HepG2 (cell line): ENCODE data around the gene CRHR1. TPM values are rescaled to one million over a fixed set of nuclear protein-coding genes. Genes with fewer than 3 reads are reported as not detected.
A peak's percentile ranks its signal among the peaks of the same experiment; 100 is the strongest.

Experiments used
- BCLAF1 ChIP-seq: fragments of 450-650 bp; IDR thresholded peaks from 2 replicates; pipeline ENCODE4 v1.6.1; 2017; ENCODE audit warnings: mild to moderate bottlenecking
- CERS6 ChIP-seq: sonication (generic); formaldehyde crosslinking; IDR thresholded peaks from 2 replicates; pipeline ENCODE4 v1.5.0; 2020; ENCODE audit warnings: missing genetic modification reagents
- HMGXB3 ChIP-seq: sonication (generic); formaldehyde crosslinking; IDR thresholded peaks from 2 replicates; pipeline ENCODE4 v1.4.0; 2020; ENCODE audit warnings: missing genetic modification reagents, borderline replicate concordance
- MAZ ChIP-seq, 2 experiments: sonication (generic) in 1 of 2; formaldehyde crosslinking in 1 of 2; IDR thresholded peaks; 2 replicates each; pipeline versions ENCODE4 v1.5.0 to v1.6.1; 2012 to 2020; ENCODE audit warnings: low read depth in 2 of 2, mild to moderate bottlenecking in 2 of 2, borderline replicate concordance in 1 of 2, improper control_type of control experiment in 1 of 2, low read length in 1 of 2, missing genetic modification reagents in 1 of 2, moderate library complexity in 1 of 2
- MEIS1 ChIP-seq: sonication (generic); formaldehyde crosslinking; IDR thresholded peaks from 2 replicates; pipeline ENCODE4 v1.9.0; 2021; ENCODE audit warnings: mild to moderate bottlenecking, missing genetic modification reagents, moderate library complexity, borderline replicate concordance
- RORA ChIP-seq: sonication (generic); formaldehyde crosslinking; IDR thresholded peaks from 2 replicates; pipeline ENCODE4 v1.5.0; 2020; ENCODE audit warnings: mild to moderate bottlenecking, missing genetic modification reagents, moderate library complexity
- RXRA ChIP-seq: sonication (generic); formaldehyde crosslinking; IDR thresholded peaks from 2 replicates; pipeline ENCODE4 v1.5.1; 2020; ENCODE audit warnings: missing genetic modification reagents
- SP2 ChIP-seq: sonication (generic); formaldehyde crosslinking; IDR thresholded peaks from 2 replicates; pipeline ENCODE4 v1.5.1; 2020; ENCODE audit warnings: mild to moderate bottlenecking, missing genetic modification reagents
- TRIM22 ChIP-seq: fragments of 450-650 bp; IDR thresholded peaks from 2 replicates; pipeline ENCODE4 v1.6.1; 2017
- ZFAT ChIP-seq: sonication (generic); formaldehyde crosslinking; conservative IDR thresholded peaks from 2 replicates; pipeline ENCODE4 v1.8.1; 2023; ENCODE audit warnings: missing genetic modification reagents, inconsistent platforms
- ZNF235 ChIP-seq: sonication (generic); formaldehyde crosslinking; IDR thresholded peaks from 2 replicates; pipeline ENCODE4 v1.8.1; 2023; ENCODE audit warnings: mild to moderate bottlenecking, missing genetic modification reagents, borderline replicate concordance
- ZNF275 ChIP-seq: sonication (generic); formaldehyde crosslinking; IDR thresholded peaks from 2 replicates; pipeline ENCODE4 v1.8.0; 2022; ENCODE audit warnings: missing genetic modification reagents, mild to moderate bottlenecking, inconsistent platforms, borderline replicate concordance
- ZNF543 ChIP-seq: sonication (generic); formaldehyde crosslinking; IDR thresholded peaks from 2 replicates; pipeline ENCODE4 v1.4.0; 2020; ENCODE audit warnings: mild to moderate bottlenecking, missing genetic modification reagents
- ZNF703 ChIP-seq: sonication (generic); formaldehyde crosslinking; IDR thresholded peaks from 2 replicates; pipeline ENCODE4 v1.5.1; 2020; ENCODE audit warnings: missing genetic modification reagents, mild to moderate bottlenecking, moderate library complexity, borderline replicate concordance
- ZNF816 ChIP-seq: sonication (generic); formaldehyde crosslinking; IDR thresholded peaks from 2 replicates; pipeline ENCODE4 v1.8.0; 2022; ENCODE audit warnings: missing genetic modification reagents, mild to moderate bottlenecking, borderline replicate concordance
- polyA plus RNA-seq, 8 experiments: library from polyadenylated mRNA; depleted of rRNA in 3 of 8; stranded (reverse) in 7 of 8; unstranded in 1 of 8; fragments of >200 nt; fragmentation: Illumina TruSeq in 4 of 8; extraction: Trizol in 4 of 8; gene quantifications; 2 replicates each; pipeline versions ENCODE4 v1.2.1 to v1.2.3, GENCODE V29; 2011 to 2016; ENCODE audit warnings: low read depth in 4 of 8, missing spikeins in 1 of 8, mixed read lengths in 1 of 8; ENCODE audit not compliant: insufficient read depth in 1 of 8
- total RNA-seq, 5 experiments: library from RNA; depleted of rRNA; stranded (reverse); fragments of >200 nt; fragmentation: Illumina TruSeq; extraction: Trizol; gene quantifications; 2 replicates each; pipeline ENCODE4 v1.2.3, GENCODE V29; 2016; ENCODE audit warnings: low read depth in 1 of 5

CRHR1 gene
- total and polyA plus RNA-seq, 2 of the 13 experiments (the other 11 are each of a cell fraction or from before 2014, with no cell fraction given), result not detected

DNA sequence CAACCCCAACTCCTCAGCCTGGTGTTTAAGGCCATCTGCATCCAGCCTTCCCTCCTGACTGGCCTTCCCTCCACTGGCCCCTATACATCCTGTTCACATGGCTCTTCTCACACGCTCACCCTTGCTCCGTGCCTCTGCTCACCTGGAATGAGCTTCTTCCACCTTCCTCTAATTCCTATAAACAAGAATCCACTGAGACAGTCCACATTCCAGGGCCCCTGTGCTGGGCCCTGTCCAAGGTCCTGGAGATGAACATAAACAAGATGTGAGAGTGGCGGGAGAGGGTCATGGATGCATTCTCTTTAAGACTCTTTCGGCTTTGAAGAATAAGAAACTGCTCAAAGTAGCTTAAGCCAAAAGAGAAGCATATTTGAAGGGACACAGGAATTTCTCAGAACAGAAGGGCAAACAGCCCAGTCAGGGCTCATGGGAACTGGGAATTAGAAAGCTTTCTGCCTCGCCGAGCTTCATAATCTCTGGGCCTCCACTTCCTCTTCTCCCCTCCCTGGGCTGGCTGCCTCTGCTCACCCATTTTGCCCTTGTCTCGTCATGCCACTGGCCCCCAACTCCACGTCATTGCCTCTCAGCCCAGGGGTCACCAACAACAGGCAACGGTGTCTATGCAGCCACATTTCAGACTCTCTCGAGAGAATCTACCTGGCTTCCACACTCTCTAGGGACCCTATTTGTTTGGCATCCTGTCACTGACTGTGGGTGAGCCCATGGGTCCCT, 74.0 kb downstream of the CRHR1 start (continued):
- TF ChIP-seq SP2, result no peak
- no peak for TF ChIP-seq CERS6 (CRISPR knock-in tag)
- peak; percentile 89 for TF ChIP-seq HMGXB3 (CRISPR knock-in tag)
- no peak for TF ChIP-seq BCLAF1
- TF ChIP-seq MAZ (IDR thresholded peaks at IDR 0.05; ENCODE audit: borderline replicate concordance, low read depth, low read length), result no peak
- no peak for TF ChIP-seq MAZ (CRISPR knock-in tag; IDR thresholded peaks at IDR 0.05; ENCODE audit: low read depth)
- TF ChIP-seq MEIS1 (CRISPR knock-in tag), result no peak
- 0 out of 2 replicates have a peak, but pooled peaks have one; percentile 53 for TF ChIP-seq ZNF275 (CRISPR knock-in tag)
- TF ChIP-seq TRIM22, result no peak
- TF ChIP-seq ZNF235 (CRISPR knock-in tag), result no peak
- no peak for TF ChIP-seq ZNF816 (CRISPR knock-in tag)
- TF ChIP-seq ZFAT (CRISPR knock-in tag), result no peak
- no peak for TF ChIP-seq RXRA
- no peak for TF ChIP-seq ZNF703 (CRISPR knock-in tag)
- no peak for TF ChIP-seq RORA (CRISPR knock-in tag)
- TF ChIP-seq ZNF543, result no peak
